SK-N-SH (cell line): ENCODE data around the gene ARHGAP26. TPM values are rescaled to one million over a fixed set of nuclear protein-coding genes. Genes with fewer than 3 reads are reported as not detected.

Experiments used
- CTCF ChIA-PET: fragments of 300-600, 350-600 bp; formaldehyde crosslinking; extraction: SDS; loops from one replicate; lab custom pipeline; 2021; lab: Yijun Ruan, JAX
- POLR2A ChIA-PET: fragments of 350-600 bp; sonication (Branson Sonifier 250); formaldehyde crosslinking; extraction: SDS; loops from one replicate; lab custom pipeline; 2020; ENCODE audit warnings: antibody characterized with exemption, inconsistent platforms; lab: Yijun Ruan, JAX
- DNase-seq: peaks from one replicate; pipeline ENCODE4 v3.0.0; 2012
- H2AFZ ChIP-seq: fragments of 200-600 bp; sonication (generic); 2 replicates; pipeline ENCODE4 v1.8.1; 2016; ENCODE audit warnings: antibody characterized with exemption, mild to moderate bottlenecking, low read depth
- H3F3A ChIP-seq: fragments of 200-600 bp; sonication (generic); replicated peaks from 2 replicates; pipeline ENCODE3; 2016; ENCODE audit warnings: antibody characterized with exemption, mild to moderate bottlenecking; ENCODE audit not compliant: insufficient read depth
- H3K27ac ChIP-seq, 2 experiments: fragments of 200-500 bp in 1 of 2; fragments of 200-600 bp in 1 of 2; sonication (Bioruptor generic) in 1 of 2; sonication (generic), shearing (Covaris generic) in 1 of 2; 2 replicates each; pipeline versions ENCODE4 v1.5.1 to v1.6.1; 2014 to 2016; ENCODE audit warnings: low read depth in 2 of 2, inconsistent platforms in 1 of 2, low read length in 1 of 2, mild to moderate bottlenecking in 1 of 2, mixed read lengths in 1 of 2
- H3K27me3 ChIP-seq: fragments of 200-600 bp; sonication (generic), shearing (Covaris generic); 2 replicates; pipeline ENCODE4 v1.6.1; 2016; ENCODE audit warnings: mixed run types; ENCODE audit not compliant: insufficient read depth
- H3K36me3 ChIP-seq, 2 experiments: fragments of 200-500 bp in 1 of 2; fragments of 200-600 bp in 1 of 2; sonication (Bioruptor generic) in 1 of 2; sonication (generic) in 1 of 2; replicated peaks in 1 of 2; 2 replicates each; pipeline versions ENCODE3 to v1.5.1; 2014 to 2016; ENCODE audit warnings: low read length in 1 of 2, mild to moderate bottlenecking in 1 of 2; ENCODE audit not compliant: insufficient read depth in 2 of 2, control insufficient read depth in 1 of 2
- H3K4me1 ChIP-seq, 2 experiments: fragments of 200-500 bp in 1 of 2; fragments of 200-600 bp in 1 of 2; sonication (Bioruptor generic) in 1 of 2; sonication (generic), shearing (Covaris generic) in 1 of 2; 2 replicates each; pipeline versions ENCODE4 v1.5.1 to v1.6.1; 2014 to 2016; ENCODE audit warnings: low read depth in 1 of 2, low read length in 1 of 2, mixed run types in 1 of 2; ENCODE audit not compliant: insufficient read depth in 2 of 2, control insufficient read depth in 1 of 2
- H3K4me2 ChIP-seq: fragments of 200-600 bp; sonication (generic), shearing (Covaris generic); 2 replicates; pipeline ENCODE4 v1.6.1; 2017; ENCODE audit warnings: mixed run types
- H3K4me3 ChIP-seq, 2 experiments: fragments of 200-500 bp in 1 of 2; fragments of 200-600 bp in 1 of 2; sonication (Bioruptor generic) in 1 of 2; sonication (generic), shearing (Covaris generic) in 1 of 2; 2 replicates each; pipeline versions ENCODE4 v1.5.1 to v1.8.1; 2014 to 2016; ENCODE audit warnings: low read depth in 2 of 2, inconsistent platforms in 1 of 2, low read length in 1 of 2, mild to moderate bottlenecking in 1 of 2, mixed read lengths in 1 of 2, moderate library complexity in 1 of 2
- H3K79me2 ChIP-seq: fragments of 200-600 bp; sonication (generic); 2 replicates; pipeline ENCODE4 v1.8.1; 2017; ENCODE audit warnings: mild to moderate bottlenecking; ENCODE audit not compliant: insufficient read depth
- H3K9ac ChIP-seq: fragments of 200-600 bp; sonication (generic); 2 replicates; pipeline ENCODE4 v1.6.1; 2017; ENCODE audit warnings: mixed run types
- H3K9me2 ChIP-seq: fragments of 200-600 bp; sonication (generic); 2 replicates; pipeline ENCODE4 v1.6.1; 2017; ENCODE audit warnings: mixed run types
- H3K9me3 ChIP-seq: fragments of 200-600 bp; sonication (generic); 2 replicates; pipeline ENCODE4 v1.6.1; 2017; ENCODE audit warnings: mixed run types, mild to moderate bottlenecking, moderate library complexity
- H4K20me1 ChIP-seq: fragments of 200-600 bp; sonication (generic); 2 replicates; pipeline ENCODE4 v1.6.1; 2017; ENCODE audit warnings: mild to moderate bottlenecking, mixed run types; ENCODE audit not compliant: insufficient read depth
- CHD2 ChIP-seq: fragments of 150-350 bp; IDR thresholded peaks from 2 replicates; pipeline ENCODE4 v1.6.1; 2018; ENCODE audit warnings: low read length; ENCODE audit not compliant: partially characterized antibody
- ELF1 ChIP-seq: IDR thresholded peaks from 2 replicates; pipeline ENCODE4 v1.4.0; 2012
- FOSL2 ChIP-seq: IDR thresholded peaks from 2 replicates; pipeline ENCODE4 v1.4.0; 2012; ENCODE audit warnings: low read depth, mild to moderate bottlenecking, moderate library complexity, borderline replicate concordance
- FOXJ3 ChIP-seq: sonication (generic); formaldehyde crosslinking; IDR thresholded peaks from 2 replicates; pipeline ENCODE4 v1.5.1; 2020; ENCODE audit warnings: mild to moderate bottlenecking, missing genetic modification reagents
- FOXM1 ChIP-seq: IDR thresholded peaks from 2 replicates; pipeline ENCODE4 v1.4.0; 2012; ENCODE audit warnings: low read depth, mild to moderate bottlenecking
- GABPA ChIP-seq: IDR thresholded peaks from 2 replicates; pipeline ENCODE4 v1.4.0; 2012; ENCODE audit warnings: low read depth, mild to moderate bottlenecking
- GATA2 ChIP-seq: sonication (generic); formaldehyde crosslinking; IDR thresholded peaks from 2 replicates; pipeline ENCODE4 v1.5.0; 2020; ENCODE audit warnings: mild to moderate bottlenecking, missing genetic modification reagents
- JUND ChIP-seq: IDR thresholded peaks from 2 replicates; pipeline ENCODE4 v1.4.0; 2012
- MXI1 ChIP-seq: IDR thresholded peaks from 2 replicates; pipeline ENCODE4 v1.6.1; 2012; ENCODE audit warnings: mild to moderate bottlenecking, low read depth, low read length, improper control_type of control experiment
- RAD21 ChIP-seq: IDR thresholded peaks from 2 replicates; pipeline ENCODE4 v1.6.1; 2012; ENCODE audit warnings: mild to moderate bottlenecking, low read length
- RCOR1 ChIP-seq: fragments of 150-350 bp; IDR thresholded peaks from 2 replicates; pipeline ENCODE4 v1.6.1; 2017; ENCODE audit warnings: antibody characterized with exemption, low read length
- RFX5 ChIP-seq: IDR thresholded peaks from 2 replicates; pipeline ENCODE4 v1.6.1; 2012; ENCODE audit warnings: mild to moderate bottlenecking, improper control_type of control experiment, low read length
- SIN3A ChIP-seq: IDR thresholded peaks from 2 replicates; pipeline ENCODE4 v1.6.1; 2012; ENCODE audit warnings: low read depth, mild to moderate bottlenecking, low read length, moderate library complexity, borderline replicate concordance
- SMC3 ChIP-seq: IDR thresholded peaks from 2 replicates; pipeline ENCODE4 v1.6.1; 2012; ENCODE audit warnings: low read depth, low read length, improper control_type of control experiment
- TCF12 ChIP-seq: IDR thresholded peaks from 2 replicates; pipeline ENCODE4 v1.4.0; 2012
- TEAD4 ChIP-seq: IDR thresholded peaks from 2 replicates; pipeline ENCODE4 v1.4.0; 2012; ENCODE audit warnings: mild to moderate bottlenecking, borderline replicate concordance; ENCODE audit not compliant: insufficient read depth
- WGBS: methylation state at CpG from one replicate; pipeline ENCODE4 v1.1.6; 2017; ENCODE audit warnings: low lambda C conversion rate; 5-methylcytosine and 5-hydroxymethylcytosine counted together
- polyA plus RNA-seq, 3 experiments: library from polyadenylated mRNA; depleted of rRNA; stranded (reverse); fragments of >200 nt; gene quantifications; 2 replicates each; pipeline ENCODE4 v1.2.3, GENCODE V29; 2012
- TF ChIP-seq, protein P1 (sequence below): fragments of 150-350 bp; IDR thresholded peaks from 2 replicates; pipeline ENCODE4 v1.6.1; 2016; ENCODE audit warnings: mild to moderate bottlenecking, low read depth, low read length
- TF ChIP-seq, protein P2 (sequence below): IDR thresholded peaks from 2 replicates; pipeline ENCODE4; 2012

The ARHGAP26 gene
- polyA plus RNA-seq, 1 of the 3 experiments (the other 2 are of a cell fraction): 6.1 TPM

- H3K4me1 ChIP-seq: peaks cover 9 to 38% of the 10 kb centered on the region in 2 experiments
- H3K79me2 ChIP-seq: no peaks in the 10 kb centered on the region
- H4K20me1 ChIP-seq: no peaks in the 10 kb centered on the region
- H3K9ac ChIP-seq: no peak overlapping the region
- no peak for DNase-seq
- no peaks in the 10 kb centered on the region for H3K9me3 ChIP-seq
- H3K36me3 ChIP-seq: no peaks in the 10 kb centered on the region
- H2AFZ ChIP-seq: no peak overlapping the region
- ChIA-PET CTCF (interaction anchor here (0.7 to 1.4 kb wide), 3 partner anchors 18 to 126 kb away, joined by 3 to 4 read pairs (median 3); no protein-coding TSS in a partner anchor), POLR2A (no interaction called here)
- no peak for TF ChIP-seq TEAD4
- no peak for TF ChIP-seq RAD21
- TF ChIP-seq RFX5: no peak
- TF ChIP-seq SIN3A: no peak
- TF ChIP-seq, protein P1, sequence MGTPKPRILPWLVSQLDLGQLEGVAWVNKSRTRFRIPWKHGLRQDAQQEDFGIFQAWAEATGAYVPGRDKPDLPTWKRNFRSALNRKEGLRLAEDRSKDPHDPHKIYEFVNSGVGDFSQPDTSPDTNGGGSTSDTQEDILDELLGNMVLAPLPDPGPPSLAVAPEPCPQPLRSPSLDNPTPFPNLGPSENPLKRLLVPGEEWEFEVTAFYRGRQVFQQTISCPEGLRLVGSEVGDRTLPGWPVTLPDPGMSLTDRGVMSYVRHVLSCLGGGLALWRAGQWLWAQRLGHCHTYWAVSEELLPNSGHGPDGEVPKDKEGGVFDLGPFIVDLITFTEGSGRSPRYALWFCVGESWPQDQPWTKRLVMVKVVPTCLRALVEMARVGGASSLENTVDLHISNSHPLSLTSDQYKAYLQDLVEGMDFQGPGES: no peak
- TF ChIP-seq JUND: no peak
- H3K4me2 ChIP-seq: no peak overlapping the region
- H3K9me2 ChIP-seq: no peaks in the 10 kb centered on the region
- no peak overlapping the region for H3K4me3 ChIP-seq
- no peaks in the 10 kb centered on the region for H3K27me3 ChIP-seq
- peaks cover 3% of the 10 kb centered on the region for H3F3A ChIP-seq
- H3K27ac ChIP-seq: no peak overlapping the region
- 72% methylated on average over 5 of the region's 5 CpGs for WGBS
Observed at GRCh38 chr5:142838845-142839244, 68.7 kb downstream of the ARHGAP26 start.

- WGBS: 82% methylated on average over 6 of the region's 6 CpGs
- Histone ChIP-seq H3K27me3 (no peaks in the 10 kb centered on the region), H4K20me1 (no peaks in the 10 kb centered on the region), H3K4me1 (peaks cover 9 to 35% of the 10 kb centered on the region in 2 experiments), H3K9me2 (no peaks in the 10 kb centered on the region), H2AFZ (no peak overlapping the region), H3K27ac (no peak overlapping the region; a peak in 1 of 4 replicates), H3K9me3 (no peaks in the 10 kb centered on the region), H3K9ac (no peak overlapping the region), H3K4me3 (no peak overlapping the region), H3F3A (peaks cover 3% of the 10 kb centered on the region), H3K36me3 (no peaks in the 10 kb centered on the region), H3K4me2 (no peak overlapping the region), H3K79me2 (no peaks in the 10 kb centered on the region)
- ChIA-PET POLR2A (no interaction called here), CTCF (interaction anchor here (0.6 to 0.9 kb wide), 2 partner anchors 27 to 91 kb away, joined by 3 read pairs; no protein-coding TSS in a partner anchor)
- DNase-seq: no peak
- TF ChIP-seq GATA2 (CRISPR knock-in tag) (no peak), GABPA (no peak), RCOR1 (no peak), FOXJ3 (CRISPR knock-in tag) (no peak), MXI1 (no peak), FOSL2 (no peak), JUND (no peak), SMC3 (no peak), CHD2 (no peak), ELF1 (no peak), FOXM1 (no peak), TCF12 (no peak), TEAD4 (no peak)
- TF ChIP-seq, protein P2, sequence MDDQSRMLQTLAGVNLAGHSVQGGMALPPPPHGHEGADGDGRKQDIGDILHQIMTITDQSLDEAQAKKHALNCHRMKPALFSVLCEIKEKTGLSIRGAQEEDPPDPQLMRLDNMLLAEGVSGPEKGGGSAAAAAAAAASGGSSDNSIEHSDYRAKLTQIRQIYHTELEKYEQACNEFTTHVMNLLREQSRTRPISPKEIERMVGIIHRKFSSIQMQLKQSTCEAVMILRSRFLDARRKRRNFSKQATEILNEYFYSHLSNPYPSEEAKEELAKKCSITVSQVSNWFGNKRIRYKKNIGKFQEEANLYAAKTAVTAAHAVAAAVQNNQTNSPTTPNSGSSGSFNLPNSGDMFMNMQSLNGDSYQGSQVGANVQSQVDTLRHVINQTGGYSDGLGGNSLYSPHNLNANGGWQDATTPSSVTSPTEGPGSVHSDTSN: no peak
Observed at GRCh38 chr5:142839711-142840346, 69.7 kb downstream of the ARHGAP26 start.
